B cell (primary cell): ENCODE measurements around the gene POLR1C. TPM values are rescaled to one million over a fixed set of nuclear protein-coding genes. Genes with fewer than 3 reads are reported as not detected.

Experiments
- ATAC-seq: fragments of 200-7000 bp; cut with Tn5 transposase; one replicate; pipeline ENCODE4 v1.10.0; 2021; ENCODE audit warnings: low read depth, mild to moderate bottlenecking, moderate number of reproducible peaks, moderate library complexity
- CTCF ChIA-PET: fragments of 350-600 bp; sonication (Branson Sonifier 250); formaldehyde crosslinking; loops from one replicate; lab custom pipeline; 2021; ENCODE audit warnings: antibody characterized with exemption, inconsistent platforms; lab: Charles Lee
- POLR2A ChIA-PET: fragments of 350-600 bp; sonication (Branson Sonifier 250); formaldehyde crosslinking; loops from one replicate; lab custom pipeline; 2021; ENCODE audit warnings: antibody characterized with exemption; lab: Charles Lee
- DNase-seq: peaks from one replicate; pipeline ENCODE4 v3.0.0; 2013
- H2AFZ ChIP-seq: 2 replicates; pipeline ENCODE4 v1.6.1; 2012; ENCODE audit warnings: mild to moderate bottlenecking, low read depth, low read length; ENCODE audit not compliant: insufficient read depth, poor library complexity, severe bottlenecking
- H3K27ac ChIP-seq, 2 donors: 1 replicate in 1 of 2; 2 replicates in 1 of 2; pipeline ENCODE4 v1.5.1; 2012 to 2013; ENCODE audit warnings: low read length in 2 of 2, mild to moderate bottlenecking in 2 of 2, moderate library complexity in 1 of 2
- H3K27me3 ChIP-seq, 4 experiments: fragments of 200-600 bp in 1 of 4; sonication (generic) in 1 of 4; replicated peaks in 1 of 4; 1 replicate in 2 of 4; 2 replicates in 2 of 4; pipeline versions ENCODE4 v1.6.1 to v1.7.0; 2013 to 2016; ENCODE audit warnings: low read length in 3 of 4, mild to moderate bottlenecking in 2 of 4, mixed read lengths in 1 of 4, moderate library complexity in 1 of 4; ENCODE audit not compliant: insufficient read depth in 4 of 4, control insufficient read depth in 3 of 4; ENCODE audit errors: control extremely low read depth in 1 of 4
- H3K36me3 ChIP-seq, 2 experiments: replicated peaks in 1 of 2; 1 replicate in 1 of 2; 2 replicates in 1 of 2; pipeline versions ENCODE4 v1.6.1 to v1.7.1; 2013; ENCODE audit warnings: low read length in 1 of 2; ENCODE audit not compliant: insufficient read depth in 2 of 2, control insufficient read depth in 1 of 2; ENCODE audit errors: control extremely low read depth in 1 of 2, extremely low read depth in 1 of 2
- H3K4me1 ChIP-seq, 2 donors: fragments of 200-600 bp in 1 of 2; sonication (generic) in 1 of 2; 1 replicate in 1 of 2; 2 replicates in 1 of 2; pipeline versions ENCODE4 v1.5.1 to v1.6.1; 2013 to 2017; ENCODE audit warnings: low read length in 2 of 2; ENCODE audit not compliant: control insufficient read depth in 2 of 2, insufficient read depth in 2 of 2
- H3K4me2 ChIP-seq: replicated peaks from 2 replicates; pipeline ENCODE3; 2012; ENCODE audit warnings: mild to moderate bottlenecking, low read depth, low read length; ENCODE audit not compliant: poor library complexity, severe bottlenecking
- H3K4me3 ChIP-seq, 5 experiments: fragments of 200-600 bp in 1 of 5; sonication (generic) in 1 of 5; 1 replicate in 3 of 5; 2 replicates in 2 of 5; pipeline versions ENCODE4 v1.5.1 to v1.7.0; 2011 to 2016; ENCODE audit warnings: low read length in 4 of 5, mild to moderate bottlenecking in 4 of 5, low read depth in 2 of 5, control low read depth in 1 of 5, moderate library complexity in 1 of 5; ENCODE audit not compliant: insufficient read depth in 1 of 5; ENCODE audit errors: control extremely low read depth in 1 of 5, extremely low read depth in 1 of 5
- H3K79me2 ChIP-seq: fragments of 200-600 bp; sonication (generic); one replicate; pipeline ENCODE4 v1.6.0; 2016; ENCODE audit warnings: low read length; ENCODE audit not compliant: control insufficient read depth, insufficient read depth
- H3K9ac ChIP-seq: fragments of 200-600 bp; sonication (generic); 2 replicates; pipeline ENCODE4 v1.6.1; 2017; ENCODE audit warnings: mild to moderate bottlenecking, low read length, moderate library complexity
- H3K9me3 ChIP-seq, 3 donors: one replicate each; pipeline versions ENCODE4 v1.6.1 to v1.7.1; 2013; ENCODE audit warnings: low read length in 2 of 3; ENCODE audit not compliant: control insufficient read depth in 2 of 3, insufficient read depth in 1 of 3; ENCODE audit errors: control extremely low read depth in 1 of 3
- H4K20me1 ChIP-seq: 2 replicates; pipeline ENCODE4 v1.6.0; 2012; ENCODE audit warnings: mild to moderate bottlenecking, low read length; ENCODE audit not compliant: insufficient read depth, control insufficient read depth, poor library complexity, severe bottlenecking
- H3K27ac Mint-ChIP-seq: one replicate; pipeline ENCODE4 v1.8.0; 2021; ENCODE audit warnings: mixed read lengths
- H3K27me3 Mint-ChIP-seq: one replicate; pipeline ENCODE4 v1.8.0; 2021; ENCODE audit warnings: mixed read lengths
- H3K4me1 Mint-ChIP-seq: one replicate; pipeline ENCODE4 v1.8.0; 2021; ENCODE audit warnings: mixed read lengths
- H3K4me3 Mint-ChIP-seq: one replicate; pipeline ENCODE4 v1.8.0; 2021; ENCODE audit warnings: mixed read lengths
- H3K9me3 Mint-ChIP-seq: one replicate; pipeline ENCODE4 v1.8.0; 2022; ENCODE audit warnings: mixed read lengths; ENCODE audit not compliant: insufficient read depth
- EZH2 ChIP-seq: IDR thresholded peaks from 2 replicates; pipeline ENCODE4 v1.6.1; 2012; ENCODE audit warnings: borderline replicate concordance, low read depth, mild to moderate bottlenecking, moderate library complexity, low read length; ENCODE audit not compliant: insufficient read depth, poor library complexity, severe bottlenecking
- WGBS: methylation state at CpG from one replicate; pipeline ENCODE4 v1.1.5; 2013; ENCODE audit warnings: missing lambda C conversion rate; ENCODE audit not compliant: insufficient coverage; 5-methylcytosine and 5-hydroxymethylcytosine counted together
- intact Hi-C: fragments of 100-400 bp; cut with micrococcal nuclease; formaldehyde crosslinking; loops from one replicate; pipeline ENCODE4 v1.10.0; 2022
- polyA plus RNA-seq: library from polyadenylated mRNA; depleted of rRNA; stranded (reverse); fragments of >200 nt; gene quantifications from 2 replicates; pipeline ENCODE4 v1.2.3, GENCODE V29; 2012
- total RNA-seq, 2 donors: library from RNA; stranded (reverse); fragments of 120-200 nt in 1 of 2; gene quantifications; 1 replicate in 1 of 2; 2 replicates in 1 of 2; pipeline versions ENCODE4 v1.2.3 to v1.2.4, GENCODE V29; 2013 to 2022
- TF ChIP-seq, protein P1 (sequence below): fragments of 200-600 bp; IDR thresholded peaks from one replicate; pipeline ENCODE4 v1.8.0; 2022; ENCODE audit warnings: antibody characterized with exemption, mild to moderate bottlenecking

The POLR1C gene
- total and polyA plus RNA-seq, 2 donors (not counting 1 experiment from before 2014, with no cell fraction given): 21.4 to 43.3 TPM

GRCh38 chr6:43508481-43509141 lies 8.3 kb upstream of the POLR1C start:
- H3K27me3 ChIP-seq: peaks cover 0 to 20% (median 8%) of the 10 kb centered on the region in 4 experiments
- intact Hi-C loops: loop anchor here (5.0 kb wide), 3 partner anchors 126 to 606 kb away; no protein-coding TSS in a partner anchor
- Mint-ChIP-seq H3K9me3 (no peaks in the 10 kb centered on the region), H3K27me3 (peaks cover 10% of the 10 kb centered on the region), H3K4me3 (peak overlapping the region; percentile 98), H3K4me1 (peaks cover 31% of the 10 kb centered on the region), H3K27ac (no peak overlapping the region)
- H2AFZ ChIP-seq: no peak overlapping the region
- CTCF ChIA-PET: interaction anchor here (0.9 to 6.4 kb wide), 9 partner anchors 9 to 365 kb away, joined by 3 to 69 read pairs (median 4); partner anchors contain the start of genes DLK2, POLR1C and YIPF3
- H3K27ac ChIP-seq: no peak overlapping the region
- WGBS: 83% methylated on average over 7 of the region's 8 CpGs
- H3K4me2 ChIP-seq: peak overlapping the region; percentile 97
- TF ChIP-seq, protein P1, sequence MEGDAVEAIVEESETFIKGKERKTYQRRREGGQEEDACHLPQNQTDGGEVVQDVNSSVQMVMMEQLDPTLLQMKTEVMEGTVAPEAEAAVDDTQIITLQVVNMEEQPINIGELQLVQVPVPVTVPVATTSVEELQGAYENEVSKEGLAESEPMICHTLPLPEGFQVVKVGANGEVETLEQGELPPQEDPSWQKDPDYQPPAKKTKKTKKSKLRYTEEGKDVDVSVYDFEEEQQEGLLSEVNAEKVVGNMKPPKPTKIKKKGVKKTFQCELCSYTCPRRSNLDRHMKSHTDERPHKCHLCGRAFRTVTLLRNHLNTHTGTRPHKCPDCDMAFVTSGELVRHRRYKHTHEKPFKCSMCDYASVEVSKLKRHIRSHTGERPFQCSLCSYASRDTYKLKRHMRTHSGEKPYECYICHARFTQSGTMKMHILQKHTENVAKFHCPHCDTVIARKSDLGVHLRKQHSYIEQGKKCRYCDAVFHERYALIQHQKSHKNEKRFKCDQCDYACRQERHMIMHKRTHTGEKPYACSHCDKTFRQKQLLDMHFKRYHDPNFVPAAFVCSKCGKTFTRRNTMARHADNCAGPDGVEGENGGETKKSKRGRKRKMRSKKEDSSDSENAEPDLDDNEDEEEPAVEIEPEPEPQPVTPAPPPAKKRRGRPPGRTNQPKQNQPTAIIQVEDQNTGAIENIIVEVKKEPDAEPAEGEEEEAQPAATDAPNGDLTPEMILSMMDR: no peak
- TF ChIP-seq EZH2: no peak
- ATAC-seq: no peak
- no peak overlapping the region for H3K9ac ChIP-seq
- POLR2A ChIA-PET: interaction anchor here (1.0 kb wide), 1 partner anchor 579 kb away, joined by 5 read pairs; the partner anchor contains the start of gene CNPY3
- peaks cover 15% of the 10 kb centered on the region for H4K20me1 ChIP-seq
- H3K9me3 ChIP-seq: peaks cover 0 to 3% (median 0%) of the 10 kb centered on the region in 3 donors
- peaks cover 4% of the 10 kb centered on the region for H3K79me2 ChIP-seq
- peak; percentile 37 for DNase-seq
- peaks cover 21 to 26% of the 10 kb centered on the region in 2 donors for H3K4me1 ChIP-seq
- H3K4me3 ChIP-seq: peak overlapping the region in 1 of 5 experiments; percentile 60
- peaks cover 0 to 31% of the 10 kb centered on the region in 2 experiments for H3K36me3 ChIP-seq
